ENCODE results near the gene PLEKHJ1. TPM values are rescaled to one million over a fixed set of nuclear protein-coding genes. Genes with fewer than 3 reads are reported as not detected.

Gene PLEKHJ1
- total and polyA plus RNA-seq, 9 of the 15 experiments (the other 6 are each of a cell fraction or from before 2014, with no cell fraction given): 1.5 to 188 (median 63.9) TPM

- TF ChIP-seq ZNF280A (IDR thresholded peaks at IDR 0.05; ENCODE audit: low read depth, partially characterized antibody) (no peak), TCFL5 (CRISPR knock-in tag; conservative IDR thresholded peaks at IDR 0.05) (no peak), ESRRB (CRISPR knock-in tag; IDR thresholded peaks at IDR 0.05; ENCODE audit: borderline replicate concordance) (no peak), SRSF7 (optimal IDR thresholded peaks at IDR 0.05; ENCODE audit: low read depth, low read length) (no peak), ZNF274 (IDR thresholded peaks at IDR 0.05; ENCODE audit: borderline replicate concordance, low read depth, low read length) (no peak), CTBP1 (IDR thresholded peaks at IDR 0.05; ENCODE audit: borderline replicate concordance) (peak; percentile 76), ZBTB17 (CRISPR knock-in tag; IDR thresholded peaks at IDR 0.05) (no peak), POU5F1 (IDR thresholded peaks at IDR 0.05; ENCODE audit: borderline replicate concordance, low read depth, low read length, partially characterized antibody) (no peak), POLR2H (tag; IDR thresholded peaks at IDR 0.05; ENCODE audit: low read depth) (peak; percentile 80), ARID1B (IDR thresholded peaks at IDR 0.05) (0 out of 2 replicates have a peak, but pooled peaks have one; percentile 49), NFE2L1 (tag; IDR thresholded peaks at IDR 0.05; ENCODE audit: borderline replicate concordance, low read depth) (no peak), CBFB (CRISPR knock-in tag; IDR thresholded peaks at IDR 0.05) (no peak; the same call in 1 of the 2 replicates), PHF20 (IDR thresholded peaks at IDR 0.05; ENCODE audit: partially characterized antibody) (peak; percentile 80), BDP1 (IDR thresholded peaks at IDR 0.05; ENCODE audit: insufficient read depth, insufficient read length) (no peak), ZBTB49 (CRISPR knock-in tag; IDR thresholded peaks at IDR 0.05; ENCODE audit: borderline replicate concordance) (no peak), SOX6 (IDR thresholded peaks at IDR 0.05) (peak; percentile 34; the same call in 1 of the 2 replicates)
- TF ChIP-seq, protein P1, sequence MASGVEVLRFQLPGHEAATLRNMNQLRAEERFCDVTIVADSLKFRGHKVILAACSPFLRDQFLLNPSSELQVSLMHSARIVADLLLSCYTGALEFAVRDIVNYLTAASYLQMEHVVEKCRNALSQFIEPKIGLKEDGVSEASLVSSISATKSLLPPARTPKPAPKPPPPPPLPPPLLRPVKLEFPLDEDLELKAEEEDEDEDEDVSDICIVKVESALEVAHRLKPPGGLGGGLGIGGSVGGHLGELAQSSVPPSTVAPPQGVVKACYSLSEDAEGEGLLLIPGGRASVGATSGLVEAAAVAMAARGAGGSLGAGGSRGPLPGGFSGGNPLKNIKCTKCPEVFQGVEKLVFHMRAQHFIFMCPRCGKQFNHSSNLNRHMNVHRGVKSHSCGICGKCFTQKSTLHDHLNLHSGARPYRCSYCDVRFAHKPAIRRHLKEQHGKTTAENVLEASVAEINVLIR (CRISPR knock-in tag; IDR thresholded peaks at IDR 0.05): no peak
Observed at GRCh38 chr19:2236314-2237050, at the start of gene PLEKHJ1, which contains the start of gene SF3A2 (continued).

Data from K562 (cell line).